Hepatocyte (in vitro differentiated cells): Measurements from ENCODE around the gene ARHGAP31. TPM values are rescaled to one million over a fixed set of nuclear protein-coding genes. Genes with fewer than 3 reads are reported as not detected.
"Not testable (repeated sequence)": the region's sequence is repeated elsewhere in the genome, so short reads cannot be mapped to it uniquely, and the experiment has no call there.

Source experiments
- DNase-seq: peaks from one replicate; pipeline ENCODE4 v3.0.0-alpha.2; 2016; ENCODE audit warnings: low spot score
- H2AFZ ChIP-seq: fragments of 200-600 bp; sonication (generic); 2 replicates; pipeline ENCODE4 v1.6.0; 2016; ENCODE audit warnings: antibody characterized with exemption, mild to moderate bottlenecking
- H3K27ac ChIP-seq: fragments of 200-600 bp; sonication (generic); 2 replicates; pipeline ENCODE4 v1.5.1; 2016; ENCODE audit warnings: mild to moderate bottlenecking
- H3K27me3 ChIP-seq: fragments of 200-600 bp; sonication (generic); 2 replicates; pipeline ENCODE4 v1.6.1; 2016
- H3K36me3 ChIP-seq: fragments of 200-600 bp; sonication (generic); replicated peaks from 2 replicates; pipeline ENCODE4 v1.5.1; 2016; ENCODE audit warnings: low read depth; ENCODE audit not compliant: insufficient read depth
- H3K4me1 ChIP-seq: fragments of 200-600 bp; sonication (generic); 2 replicates; pipeline ENCODE4 v1.5.1; 2016; ENCODE audit warnings: mild to moderate bottlenecking, moderate library complexity; ENCODE audit not compliant: insufficient read depth
- H3K4me2 ChIP-seq: fragments of 200-600 bp; sonication (generic); 2 replicates; pipeline ENCODE4 v1.6.0; 2016
- H3K4me3 ChIP-seq: fragments of 200-600 bp; sonication (generic); 2 replicates; pipeline ENCODE4 v1.5.1; 2016; ENCODE audit warnings: mild to moderate bottlenecking
- H3K79me2 ChIP-seq: fragments of 200-600 bp; sonication (generic); 2 replicates; pipeline ENCODE4 v1.6.0; 2017; ENCODE audit warnings: mild to moderate bottlenecking
- H3K9me2 ChIP-seq: fragments of 200-600 bp; sonication (generic); replicated peaks from 2 replicates; pipeline ENCODE4 v1.6.0; 2017; ENCODE audit warnings: mild to moderate bottlenecking; ENCODE audit not compliant: insufficient read depth
- H3K9me3 ChIP-seq: fragments of 200-600 bp; sonication (generic); 2 replicates; pipeline ENCODE4 v1.5.1; 2016; ENCODE audit warnings: low read depth, mild to moderate bottlenecking
- H4K20me1 ChIP-seq: fragments of 200-600 bp; sonication (generic); 2 replicates; pipeline ENCODE4 v1.6.0; 2016; ENCODE audit warnings: mild to moderate bottlenecking; ENCODE audit not compliant: insufficient read depth, poor library complexity, severe bottlenecking
- EZH2 ChIP-seq: fragments of 200-600 bp; sonication (generic); IDR thresholded peaks from 2 replicates; pipeline ENCODE4 v1.6.1; 2016; ENCODE audit warnings: antibody characterized with exemption, mild to moderate bottlenecking, borderline replicate concordance
- EZH2phosphoT487 ChIP-seq: fragments of 200-600 bp; sonication (generic); IDR thresholded peaks from one replicate; pipeline ENCODE4 v1.6.1; 2018; ENCODE audit warnings: antibody characterized with exemption, mild to moderate bottlenecking, low read depth, moderate library complexity; ENCODE audit not compliant: unreplicated experiment, severe bottlenecking
- WGBS: methylation state at CpG from one replicate; pipeline ENCODE4 v1.1.6; 2016; ENCODE audit warnings: low lambda C conversion rate; ENCODE audit errors: missing lambda C conversion rate; 5-methylcytosine and 5-hydroxymethylcytosine counted together
- polyA plus RNA-seq: library from polyadenylated mRNA; unstranded; fragments of >200 nt; fragmentation: Nextera tagmentation; extraction: Ambion mirVana; gene quantifications from 2 replicates; pipeline ENCODE4 v1.2.1, GENCODE V29; 2016
- total RNA-seq: library from RNA; depleted of rRNA; stranded (reverse); fragments of >200 nt; gene quantifications from 2 replicates; pipeline ENCODE4 v1.2.3, GENCODE V29; 2014
- TF ChIP-seq, protein P1 (sequence below): fragments of 200-600 bp; sonication (generic); IDR thresholded peaks from 2 replicates; pipeline ENCODE4 v1.5.1; 2016; ENCODE audit warnings: antibody characterized with exemption, mild to moderate bottlenecking; ENCODE audit not compliant: poor library complexity

ARHGAP31 gene
- total and polyA plus RNA-seq, 2 experiments from 2014 or later: 2.9 to 7.3 TPM

DNA sequence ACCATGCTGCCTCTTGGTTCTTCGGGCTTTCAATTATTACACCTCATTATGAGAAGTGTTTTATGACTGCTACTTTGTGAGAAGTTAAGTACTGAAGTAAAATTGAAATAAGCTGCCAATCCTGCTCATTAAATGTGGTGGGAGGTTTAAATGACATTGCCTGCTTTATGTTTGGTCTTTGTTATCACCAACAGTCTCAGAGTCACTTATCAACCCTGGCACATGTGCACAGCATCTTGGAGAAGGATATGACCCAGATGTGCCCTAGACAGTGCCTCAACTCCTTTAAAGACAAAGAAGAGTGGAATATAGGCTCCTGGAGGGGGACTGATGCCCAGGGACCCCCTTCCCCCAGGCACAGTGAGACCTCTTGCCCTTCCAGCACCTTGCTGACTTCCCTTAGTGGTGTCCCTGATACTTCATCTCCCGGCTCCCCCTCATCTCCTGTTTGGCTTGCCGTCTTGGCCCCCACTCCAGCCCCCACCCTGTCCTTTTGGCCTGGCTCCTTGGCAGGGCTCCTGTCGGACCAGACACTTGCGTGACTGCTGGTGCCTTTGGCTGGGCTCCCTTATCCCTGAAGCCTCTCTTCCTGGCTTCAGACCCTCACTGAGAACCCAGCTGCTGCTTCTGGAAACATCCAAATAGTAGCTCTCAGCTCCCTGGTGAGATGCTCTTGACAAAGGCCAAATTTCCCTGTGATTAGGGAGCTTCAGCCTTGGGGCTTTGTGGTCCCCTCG is 39.8 kb downstream of the ARHGAP31 start:
- no peaks in the 10 kb centered on the region for H3K27me3 ChIP-seq
- peaks cover 14% of the 10 kb centered on the region for H3K4me1 ChIP-seq
- H3K9me3 ChIP-seq: no peaks in the 10 kb centered on the region
- WGBS: 78% methylated on average over 6 of the region's 6 CpGs
- H3K36me3 ChIP-seq: no peaks in the 10 kb centered on the region
- H2AFZ ChIP-seq: no peak overlapping the region
- DNase-seq: no peak
- no peak overlapping the region for H3K4me3 ChIP-seq
- H3K9me2 ChIP-seq: no peaks in the 10 kb centered on the region
- no peaks in the 10 kb centered on the region for H4K20me1 ChIP-seq
- H3K79me2 ChIP-seq: no peaks in the 10 kb centered on the region
- H3K4me2 ChIP-seq: no peak overlapping the region
- TF ChIP-seq, protein P1, sequence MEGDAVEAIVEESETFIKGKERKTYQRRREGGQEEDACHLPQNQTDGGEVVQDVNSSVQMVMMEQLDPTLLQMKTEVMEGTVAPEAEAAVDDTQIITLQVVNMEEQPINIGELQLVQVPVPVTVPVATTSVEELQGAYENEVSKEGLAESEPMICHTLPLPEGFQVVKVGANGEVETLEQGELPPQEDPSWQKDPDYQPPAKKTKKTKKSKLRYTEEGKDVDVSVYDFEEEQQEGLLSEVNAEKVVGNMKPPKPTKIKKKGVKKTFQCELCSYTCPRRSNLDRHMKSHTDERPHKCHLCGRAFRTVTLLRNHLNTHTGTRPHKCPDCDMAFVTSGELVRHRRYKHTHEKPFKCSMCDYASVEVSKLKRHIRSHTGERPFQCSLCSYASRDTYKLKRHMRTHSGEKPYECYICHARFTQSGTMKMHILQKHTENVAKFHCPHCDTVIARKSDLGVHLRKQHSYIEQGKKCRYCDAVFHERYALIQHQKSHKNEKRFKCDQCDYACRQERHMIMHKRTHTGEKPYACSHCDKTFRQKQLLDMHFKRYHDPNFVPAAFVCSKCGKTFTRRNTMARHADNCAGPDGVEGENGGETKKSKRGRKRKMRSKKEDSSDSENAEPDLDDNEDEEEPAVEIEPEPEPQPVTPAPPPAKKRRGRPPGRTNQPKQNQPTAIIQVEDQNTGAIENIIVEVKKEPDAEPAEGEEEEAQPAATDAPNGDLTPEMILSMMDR: no peak
- TF ChIP-seq EZH2phosphoT487: no peak
- no peak for TF ChIP-seq EZH2
- H3K27ac ChIP-seq: no peak overlapping the region

DNA sequence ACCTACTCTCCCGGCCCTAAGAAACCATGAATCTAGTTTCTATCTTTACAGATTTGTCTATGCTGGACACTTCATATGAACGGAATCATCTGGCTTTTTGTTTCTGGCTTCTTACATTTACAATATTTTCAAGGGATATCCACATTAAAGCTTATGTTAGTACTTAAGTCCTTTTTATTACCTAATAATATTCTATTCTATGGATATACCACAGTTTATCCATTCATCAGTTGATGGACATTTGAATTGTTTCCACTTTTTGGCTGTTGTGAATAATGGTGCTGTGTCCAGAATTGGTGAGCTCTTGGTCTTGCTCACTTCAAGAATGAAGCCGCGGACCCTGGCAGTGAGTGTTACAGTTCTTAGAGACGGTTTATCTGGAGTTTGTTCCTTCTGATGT is 42.6 kb downstream of the ARHGAP31 start:
- no peaks in the 10 kb centered on the region for H3K27me3 ChIP-seq
- WGBS: 80% methylated on average over 5 of the region's 5 CpGs

GRCh38 chr3:119337407-119337806 is 43.2 kb downstream of the ARHGAP31 start:
- not testable (repeated sequence) for H3K9me3 ChIP-seq, H4K20me1 ChIP-seq, H3K4me3 ChIP-seq, H2AFZ ChIP-seq, H3K27me3 ChIP-seq, H3K27ac ChIP-seq, H3K9me2 ChIP-seq, DNase-seq, H3K79me2 ChIP-seq, H3K4me2 ChIP-seq, H3K4me1 ChIP-seq, H3K36me3 ChIP-seq
- 98% methylated on average over 6 of the region's 6 CpGs for WGBS

More for the DNA sequence above, 42.6 kb downstream of the ARHGAP31 start:
- H3K9me3 ChIP-seq: no peaks in the 10 kb centered on the region
- no peaks in the 10 kb centered on the region for H4K20me1 ChIP-seq
- H3K36me3 ChIP-seq: no peaks in the 10 kb centered on the region
- H3K27ac ChIP-seq: no peak overlapping the region
- H3K4me1 ChIP-seq: peaks cover 9% of the 10 kb centered on the region
- TF ChIP-seq EZH2phosphoT487 (no peak), EZH2 (no peak)
- TF ChIP-seq, protein P1: no peak
- H2AFZ ChIP-seq: no peak overlapping the region
- no peak for DNase-seq
- H3K79me2 ChIP-seq: no peaks in the 10 kb centered on the region
- no peak overlapping the region for H3K4me2 ChIP-seq
- H3K9me2 ChIP-seq: no peaks in the 10 kb centered on the region
- H3K4me3 ChIP-seq: no peak overlapping the region

- no peaks in the 10 kb centered on the region for H4K20me1 ChIP-seq
- no peaks in the 10 kb centered on the region for H3K79me2 ChIP-seq
- TF ChIP-seq EZH2phosphoT487 (no peak), EZH2 (no peak)
- TF ChIP-seq, protein P1: no peak
Observed at GRCh38 chr3:119338754-119339153, 44.6 kb downstream of the ARHGAP31 start.

More at GRCh38 chr3:119338754-119339153, 44.6 kb downstream of the ARHGAP31 start:
- no peak overlapping the region for H2AFZ ChIP-seq
- H3K4me2 ChIP-seq: no peak overlapping the region
- H3K27ac ChIP-seq: no peak overlapping the region
- no peaks in the 10 kb centered on the region for H3K4me1 ChIP-seq
- DNase-seq: no peak
- no peaks in the 10 kb centered on the region for H3K27me3 ChIP-seq
- H3K4me3 ChIP-seq: no peak overlapping the region
- H3K9me2 ChIP-seq: no peaks in the 10 kb centered on the region
- H3K9me3 ChIP-seq: no peaks in the 10 kb centered on the region
- H3K36me3 ChIP-seq: no peaks in the 10 kb centered on the region
